Non-pigmented ciliary epithelial cell (primary cell): ENCODE measurements around the gene OR1S1.
"Not testable (repeated sequence)": the region's sequence is repeated elsewhere in the genome, so short reads cannot be mapped to it uniquely, and the experiment has no call there.

Experiments
- DNase-seq: peaks from one replicate; pipeline ENCODE4 v3.0.0-alpha.2; 2010; ENCODE audit warnings: low read depth

The OR1S1 gene

DNA sequence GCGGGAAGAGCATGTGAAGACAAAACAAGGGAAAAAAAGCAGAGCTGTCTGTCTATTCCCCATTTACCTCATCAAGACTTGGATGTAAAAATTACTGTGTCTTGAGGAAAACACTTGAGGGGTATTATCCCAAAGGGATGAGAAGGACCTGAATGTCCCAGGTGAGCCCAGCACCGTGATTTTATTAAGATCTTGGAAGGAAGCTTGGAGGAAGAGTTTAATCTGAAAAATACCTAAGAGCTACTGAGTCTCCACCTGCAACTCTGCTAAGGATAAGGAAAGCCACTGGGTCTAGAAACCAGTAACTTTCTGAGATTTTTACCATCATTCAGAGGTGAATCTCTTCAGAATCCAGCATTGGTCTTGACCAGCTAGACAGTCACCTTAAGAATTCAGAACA is at the start of gene OR1S1:
Gene OR1S1, plus strand, starts transcription at position 301 of the 400 bp plus-strand sequence.
- DNase-seq, result not testable (repeated sequence)

- DNase-seq, result no peak
Observed at GRCh38 chr11:58164389-58164788, 48.1 kb upstream of the OR1S1 start.

DNA sequence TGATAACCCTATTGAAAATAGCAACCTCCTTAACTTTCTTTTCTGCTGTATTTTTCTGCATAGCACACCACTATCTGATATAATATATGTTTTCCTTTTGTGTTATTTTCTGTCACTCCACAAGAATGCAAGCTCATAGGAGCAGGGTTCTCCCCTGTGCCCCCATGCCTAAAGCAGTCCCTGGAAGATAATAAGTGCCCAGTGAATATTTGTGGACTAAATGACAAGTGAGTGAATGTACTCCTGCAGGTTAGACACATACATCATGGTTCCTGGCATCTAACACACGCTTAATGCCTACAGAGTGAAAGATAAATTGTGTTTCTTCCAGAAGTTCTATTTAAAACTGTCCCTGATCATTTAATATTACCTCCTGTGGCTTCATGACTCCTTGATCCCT is 47.5 kb upstream of the OR1S1 start:
- no peak for DNase-seq

GRCh38 chr11:58165504-58166106 is 46.9 kb upstream of the OR1S1 start:
- no peak for DNase-seq

DNA sequence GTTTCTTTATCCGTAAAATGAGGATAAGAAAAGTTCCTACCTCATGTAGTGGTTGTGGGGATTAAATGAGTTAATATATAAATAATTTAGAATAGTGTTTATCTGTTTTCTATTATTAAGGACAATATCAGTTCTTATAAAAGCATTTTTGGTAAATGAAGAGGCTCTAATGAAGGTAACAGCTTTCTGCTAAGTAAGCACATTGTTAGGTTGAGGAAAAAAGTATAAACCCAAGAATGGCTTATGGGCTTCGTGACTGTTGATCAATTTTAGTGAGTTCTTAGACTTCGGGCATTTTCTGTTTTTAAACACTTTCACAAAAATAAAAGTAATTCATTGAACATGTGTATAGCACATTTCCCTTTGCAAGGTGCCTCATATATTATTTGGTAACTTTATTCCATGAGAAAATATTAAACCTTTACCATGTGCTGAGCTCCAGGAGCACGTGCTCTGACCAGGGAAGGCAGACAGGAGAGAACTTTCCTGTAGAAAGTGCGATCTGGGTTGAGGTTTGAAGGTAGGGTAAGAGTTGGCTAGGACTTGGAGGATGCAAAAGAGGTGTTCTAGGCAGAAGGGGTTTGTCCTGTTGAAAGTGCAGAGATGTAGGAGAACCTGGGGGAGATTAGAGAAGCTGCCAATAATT is 35.0 kb upstream of the OR1S1 start:
- no peak for DNase-seq

DNA sequence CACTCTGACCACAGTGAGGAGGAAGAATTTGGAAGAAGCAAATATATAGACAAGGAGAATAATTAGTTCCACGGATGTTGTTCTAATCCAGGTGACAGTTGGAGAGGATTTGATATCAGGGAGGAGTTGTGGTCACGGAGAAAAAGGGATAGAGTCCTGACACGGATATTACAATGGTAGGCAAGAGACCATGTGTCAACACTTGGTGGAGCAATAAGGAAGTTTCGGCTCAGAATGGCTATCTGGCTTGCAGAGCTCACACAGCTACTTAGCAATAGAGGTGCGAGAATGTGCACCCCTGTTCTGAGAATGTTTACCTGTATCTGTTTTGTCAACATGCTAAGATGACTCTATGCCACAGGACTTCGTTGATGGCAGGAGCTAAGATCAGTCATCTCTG is 34.1 kb upstream of the OR1S1 start:
- DNase-seq, result no peak

DNA sequence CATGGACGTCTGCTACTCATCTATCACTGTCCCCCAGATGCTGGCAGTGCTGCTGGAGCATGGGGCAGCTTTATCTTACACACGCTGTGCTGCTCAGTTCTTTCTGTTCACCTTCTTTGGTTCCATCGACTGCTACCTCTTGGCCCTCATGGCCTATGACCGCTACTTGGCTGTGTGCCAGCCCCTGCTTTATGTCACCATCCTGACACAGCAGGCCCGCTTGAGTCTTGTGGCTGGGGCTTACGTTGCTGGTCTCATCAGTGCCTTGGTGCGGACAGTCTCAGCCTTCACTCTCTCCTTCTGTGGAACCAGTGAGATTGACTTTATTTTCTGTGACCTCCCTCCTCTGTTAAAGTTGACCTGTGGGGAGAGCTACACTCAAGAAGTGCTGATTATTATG is 32.9 kb upstream of the OR1S1 start:
- DNase-seq, result no peak

DNA sequence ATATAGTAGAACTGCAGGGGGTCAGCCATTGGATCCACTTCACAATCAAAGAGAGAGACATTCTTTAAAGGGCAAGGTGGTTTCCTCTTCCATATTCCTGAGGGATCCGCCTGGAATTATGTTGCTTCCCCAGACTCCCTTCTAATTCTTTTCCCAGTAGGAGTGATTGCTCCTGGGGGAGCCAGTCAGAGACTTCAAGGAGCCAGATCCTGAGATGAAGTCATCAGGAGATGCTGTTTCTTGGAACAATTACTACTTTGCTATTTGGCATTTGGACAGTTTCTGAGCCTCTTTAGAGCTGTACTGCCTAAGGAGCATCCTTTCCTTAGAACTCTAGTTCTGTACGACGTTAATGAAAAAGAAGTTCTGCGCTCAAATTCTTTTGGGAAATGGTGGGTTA is 25.6 kb upstream of the OR1S1 start:
- DNase-seq, result no peak

DNA sequence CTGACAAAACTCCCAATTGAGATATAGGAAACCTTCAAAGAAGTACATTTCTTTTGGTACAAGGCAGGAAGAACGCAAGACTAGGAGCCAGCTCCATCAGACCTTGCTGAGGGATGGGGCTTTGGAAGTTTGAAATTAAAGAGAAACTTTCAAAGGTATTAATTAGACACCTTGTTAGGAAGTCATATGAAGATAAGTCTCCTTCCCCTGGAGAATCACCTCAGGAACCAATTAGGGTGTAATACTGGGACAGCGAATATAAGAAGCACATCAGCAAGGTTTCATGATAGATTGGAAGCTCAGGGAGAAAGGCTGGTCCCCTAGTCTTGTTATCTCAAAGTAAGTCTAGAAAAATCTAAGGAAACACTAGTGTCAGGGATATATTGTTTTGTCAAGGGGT is 23.8 kb upstream of the OR1S1 start, which contains the start of gene OR9Q2:
Gene OR9Q2, plus strand, starts transcription at position 301 of the 400 bp plus-strand sequence. CDS start 1,421 bp downstream, outside the sequence.
- DNase-seq, result no peak

DNA sequence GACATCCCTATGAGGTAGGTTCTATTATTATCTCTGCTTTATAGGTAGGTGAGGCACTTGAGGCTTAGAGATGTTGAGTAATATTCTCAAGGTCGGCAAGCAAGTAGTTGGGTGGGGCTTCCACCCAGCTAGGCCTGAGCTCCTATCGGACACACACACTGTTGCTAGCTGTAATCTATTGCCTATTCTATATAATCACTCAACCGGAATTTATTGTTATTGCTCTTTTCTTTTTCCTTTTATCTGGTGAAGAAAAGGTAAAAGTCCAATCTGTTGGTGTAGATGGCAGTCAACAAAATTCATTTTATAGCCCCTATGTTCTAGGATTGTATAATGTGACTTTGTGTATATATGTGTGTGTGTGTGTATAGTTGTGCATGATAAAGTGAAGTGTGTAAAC is 20.3 kb upstream of the OR1S1 start:
- no peak for DNase-seq

DNA sequence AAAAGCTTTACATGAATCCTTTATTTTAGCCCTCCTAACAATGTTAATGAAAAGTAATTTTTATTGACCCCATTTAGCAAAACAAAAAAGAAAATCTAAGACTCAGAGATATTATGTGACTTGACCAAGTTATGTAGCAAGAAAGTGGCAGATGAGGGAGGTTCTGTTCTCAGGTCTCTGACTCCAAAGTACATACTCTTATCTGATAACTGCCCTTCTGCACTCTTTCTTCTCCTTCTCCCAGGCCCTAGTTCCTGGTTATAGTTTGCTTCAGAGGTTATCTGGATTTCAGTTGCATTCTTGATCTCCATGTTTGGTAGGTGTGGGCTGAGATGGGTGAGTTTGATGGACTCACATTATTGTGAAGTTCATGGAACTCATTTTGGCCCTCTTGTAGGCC is 19.1 kb upstream of the OR1S1 start:
- DNase-seq, result no peak

GRCh38 chr11:58195939-58196338 is 16.6 kb upstream of the OR1S1 start:
- no peak for DNase-seq

DNA sequence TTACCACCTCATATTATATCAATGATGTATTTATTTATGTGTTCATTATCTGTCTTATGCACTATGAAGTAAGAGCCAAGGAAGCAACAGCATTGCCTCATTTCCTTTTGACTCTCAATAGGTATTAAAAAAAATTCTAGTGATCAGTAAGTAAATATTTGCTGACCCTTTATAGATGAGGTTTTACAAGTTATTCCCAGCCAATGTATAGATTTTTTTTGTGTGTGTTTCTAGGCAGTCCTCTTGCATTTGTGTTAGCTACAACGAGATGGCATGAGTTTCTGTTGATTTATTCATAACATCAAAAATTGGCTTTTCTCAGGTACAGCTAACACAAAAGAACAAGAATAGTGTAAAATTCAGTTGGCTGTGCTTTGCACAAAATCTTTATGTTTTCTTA is 13.2 kb upstream of the OR1S1 start:
- no peak for DNase-seq

DNA sequence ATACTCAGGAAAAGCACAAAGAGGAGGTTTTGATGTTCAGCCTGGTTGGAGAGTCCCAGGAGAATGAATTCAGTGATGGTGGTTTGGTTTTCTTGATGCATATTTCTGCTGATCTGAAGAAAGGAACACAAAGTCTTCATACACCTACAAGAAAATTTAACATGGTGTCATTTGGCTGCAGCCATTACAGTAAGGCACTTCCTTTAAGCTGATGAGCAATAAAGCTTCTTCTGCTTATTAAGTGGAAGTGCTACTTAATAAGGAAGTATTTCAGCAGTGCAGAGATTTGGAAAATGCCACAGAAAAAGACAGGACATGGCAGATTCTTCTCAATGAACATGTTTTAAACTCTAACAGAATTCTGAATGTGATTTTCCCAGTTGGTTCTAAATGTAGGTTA is 8.5 kb upstream of the OR1S1 start, which contains the start of gene OR1S2:
Gene OR1S2, minus strand, starts transcription at position 101 of the 400 bp plus-strand sequence. Its CDS starts 0 bp downstream, at position 101.
- no peak for DNase-seq

GRCh38 chr11:58216476-58216875 is 4.0 kb downstream of the OR1S1 start:
- no peak for DNase-seq

DNA sequence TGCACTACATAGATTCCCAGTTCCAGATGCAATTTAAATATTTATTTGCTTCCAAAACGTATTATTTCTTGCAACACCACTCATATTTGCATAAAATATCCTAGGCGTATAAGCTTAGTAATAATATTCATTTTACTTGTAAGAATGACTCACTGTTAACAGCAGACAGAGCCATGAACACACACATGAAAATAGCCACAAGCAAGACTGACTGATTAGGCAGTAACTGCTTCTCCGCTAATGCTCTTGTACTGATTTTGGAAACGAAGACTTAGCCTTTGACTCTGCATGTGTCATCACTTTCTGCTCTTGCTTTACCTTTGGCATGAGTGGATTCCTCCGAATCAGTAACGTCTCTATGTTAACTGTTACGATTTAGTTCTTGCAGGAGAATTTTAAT is 10.2 kb downstream of the OR1S1 start:
- no peak for DNase-seq

GRCh38 chr11:58227956-58228615 is 15.6 kb downstream of the OR1S1 start:
- no peak for DNase-seq

GRCh38 chr11:58243954-58244353 is 31.4 kb downstream of the OR1S1 start:
- no peak for DNase-seq

- DNase-seq, result no peak
Observed at GRCh38 chr11:58254936-58255335, 42.4 kb downstream of the OR1S1 start.

DNA sequence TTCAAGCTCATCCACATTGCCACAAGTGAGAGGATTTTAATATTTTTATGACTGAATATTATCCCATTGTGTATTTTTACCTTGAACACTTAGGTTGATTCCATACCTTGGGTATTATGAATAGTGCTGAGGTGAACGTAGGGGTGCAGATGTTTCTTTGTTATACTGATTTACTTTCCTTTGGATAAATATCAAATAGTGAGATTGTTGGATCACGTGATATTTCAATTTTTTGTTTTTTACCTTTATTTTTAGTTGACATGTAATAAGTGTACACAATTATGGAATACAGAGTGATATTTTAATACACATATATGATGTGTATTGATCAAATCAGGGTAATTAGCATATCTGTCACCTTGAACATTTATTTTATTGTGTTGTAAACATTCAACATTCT is 47.5 kb downstream of the OR1S1 start:
- no peak for DNase-seq
